Right atrium auricular region (tissue), 2 donors: ENCODE data around the gene SYNPO2. TPM values are rescaled to one million over a fixed set of nuclear protein-coding genes. Genes with fewer than 3 reads are reported as not detected.

Source experiments
- DNase-seq: peaks from one replicate; pipeline ENCODE4 v3.0.0-alpha.2; 2019; ENCODE audit warnings: low spot score
- H3K27ac ChIP-seq, 2 donors: fragments of 200-600 bp; sonication (generic); 1 replicate in 1 of 2; 2 replicates in 1 of 2; pipeline ENCODE4 v1.5.1; 2016 to 2019
- H3K27me3 ChIP-seq, 2 donors: fragments of 200-600 bp; sonication (generic); one replicate each; pipeline versions ENCODE4 v1.5.1 to v1.6.0; 2017 to 2019
- H3K36me3 ChIP-seq: fragments of 200-600 bp; sonication (generic); one replicate; pipeline ENCODE4 v1.5.1; 2016
- H3K4me1 ChIP-seq, 2 donors: fragments of 200-600 bp; sonication (generic); one replicate each; pipeline versions ENCODE4 v1.5.1 to v1.6.0; 2017 to 2019
- H3K4me3 ChIP-seq, 2 donors: fragments of 200-600 bp; sonication (generic); 1 replicate in 1 of 2; 2 replicates in 1 of 2; pipeline ENCODE4 v1.5.1; 2017 to 2019; ENCODE audit warnings: mild to moderate bottlenecking in 1 of 2, moderate library complexity in 1 of 2
- H3K9me3 ChIP-seq, 2 donors: fragments of 200-600 bp; sonication (generic); one replicate each; pipeline ENCODE4 v1.5.1; 2019
- total RNA-seq, 2 donors: library from RNA; depleted of rRNA; stranded (reverse); fragments of >200 nt; gene quantifications; one replicate each; pipeline ENCODE4 v1.1.0, GENCODE V29; 2016
- TF ChIP-seq, protein P1 (sequence below), 2 donors: fragments of 200-600 bp; sonication (generic); IDR thresholded peaks; one replicate each; pipeline ENCODE4 v1.5.1; 2019; ENCODE audit warnings: antibody characterized with exemption in 2 of 2

SYNPO2 gene
- total RNA-seq, 2 donors from 2014 or later: 85.3 to 152 TPM

DNA sequence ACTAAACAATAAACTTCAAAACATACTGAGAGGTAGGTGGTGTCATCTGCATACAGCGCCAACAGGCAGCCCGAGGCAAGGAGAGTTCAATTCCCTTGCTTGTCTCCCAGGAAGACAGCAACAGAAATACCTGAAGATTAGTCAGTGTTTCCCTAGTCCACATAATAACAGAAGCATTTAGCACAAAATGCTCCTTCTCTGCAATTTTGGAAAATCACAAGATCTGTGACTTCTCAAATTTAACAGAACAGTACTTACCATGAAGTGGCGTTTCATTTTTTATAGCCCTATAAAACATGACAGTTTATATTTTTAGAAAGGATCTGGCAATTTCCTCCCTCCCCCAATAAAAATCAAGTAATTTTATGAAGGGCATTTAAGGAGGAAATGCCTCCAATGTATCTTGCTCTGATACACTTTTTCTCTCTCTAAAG lies 179.9 kb downstream of the SYNPO2 start:
- no peak for DNase-seq
- Histone ChIP-seq H3K27ac (no peak overlapping the region), H3K9me3 (no peaks in the 10 kb centered on the region)

DNA sequence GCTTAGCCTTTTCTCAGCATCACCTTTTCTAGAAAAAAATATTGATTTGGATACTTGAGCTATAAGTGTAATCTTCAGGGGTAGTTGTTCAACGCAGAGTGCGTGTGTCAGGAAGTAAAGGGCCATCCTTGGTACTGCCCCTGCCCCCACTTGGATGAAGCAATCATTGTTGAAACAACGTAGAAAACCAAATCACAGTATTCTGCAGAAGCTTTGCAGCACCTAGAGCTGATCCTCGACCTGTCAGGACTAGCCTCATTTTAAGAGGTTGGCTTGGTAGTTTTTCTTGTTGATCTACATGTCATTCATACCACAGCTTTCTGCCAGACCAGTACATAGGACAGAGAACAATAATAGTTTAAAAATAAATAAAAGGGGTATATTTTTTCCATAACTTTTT lies 181.6 kb downstream of the SYNPO2 start:
- Histone ChIP-seq H3K27ac (no peak overlapping the region), H3K4me1 (no peaks in the 10 kb centered on the region), H3K4me3 (no peak overlapping the region), H3K9me3 (no peaks in the 10 kb centered on the region), H3K36me3 (no peaks in the 10 kb centered on the region), H3K27me3 (no peaks in the 10 kb centered on the region)
- DNase-seq: no peak
- TF ChIP-seq, protein P1, sequence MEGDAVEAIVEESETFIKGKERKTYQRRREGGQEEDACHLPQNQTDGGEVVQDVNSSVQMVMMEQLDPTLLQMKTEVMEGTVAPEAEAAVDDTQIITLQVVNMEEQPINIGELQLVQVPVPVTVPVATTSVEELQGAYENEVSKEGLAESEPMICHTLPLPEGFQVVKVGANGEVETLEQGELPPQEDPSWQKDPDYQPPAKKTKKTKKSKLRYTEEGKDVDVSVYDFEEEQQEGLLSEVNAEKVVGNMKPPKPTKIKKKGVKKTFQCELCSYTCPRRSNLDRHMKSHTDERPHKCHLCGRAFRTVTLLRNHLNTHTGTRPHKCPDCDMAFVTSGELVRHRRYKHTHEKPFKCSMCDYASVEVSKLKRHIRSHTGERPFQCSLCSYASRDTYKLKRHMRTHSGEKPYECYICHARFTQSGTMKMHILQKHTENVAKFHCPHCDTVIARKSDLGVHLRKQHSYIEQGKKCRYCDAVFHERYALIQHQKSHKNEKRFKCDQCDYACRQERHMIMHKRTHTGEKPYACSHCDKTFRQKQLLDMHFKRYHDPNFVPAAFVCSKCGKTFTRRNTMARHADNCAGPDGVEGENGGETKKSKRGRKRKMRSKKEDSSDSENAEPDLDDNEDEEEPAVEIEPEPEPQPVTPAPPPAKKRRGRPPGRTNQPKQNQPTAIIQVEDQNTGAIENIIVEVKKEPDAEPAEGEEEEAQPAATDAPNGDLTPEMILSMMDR (IDR thresholded peaks at IDR 0.05): no peak

More for the DNA sequence above, 179.9 kb downstream of the SYNPO2 start:
- TF ChIP-seq, protein P1 (IDR thresholded peaks at IDR 0.05): no peak
- H3K36me3 ChIP-seq: no peaks in the 10 kb centered on the region
- H3K4me1 ChIP-seq: no peaks in the 10 kb centered on the region
- no peaks in the 10 kb centered on the region for H3K27me3 ChIP-seq
- no peak overlapping the region for H3K4me3 ChIP-seq

DNA sequence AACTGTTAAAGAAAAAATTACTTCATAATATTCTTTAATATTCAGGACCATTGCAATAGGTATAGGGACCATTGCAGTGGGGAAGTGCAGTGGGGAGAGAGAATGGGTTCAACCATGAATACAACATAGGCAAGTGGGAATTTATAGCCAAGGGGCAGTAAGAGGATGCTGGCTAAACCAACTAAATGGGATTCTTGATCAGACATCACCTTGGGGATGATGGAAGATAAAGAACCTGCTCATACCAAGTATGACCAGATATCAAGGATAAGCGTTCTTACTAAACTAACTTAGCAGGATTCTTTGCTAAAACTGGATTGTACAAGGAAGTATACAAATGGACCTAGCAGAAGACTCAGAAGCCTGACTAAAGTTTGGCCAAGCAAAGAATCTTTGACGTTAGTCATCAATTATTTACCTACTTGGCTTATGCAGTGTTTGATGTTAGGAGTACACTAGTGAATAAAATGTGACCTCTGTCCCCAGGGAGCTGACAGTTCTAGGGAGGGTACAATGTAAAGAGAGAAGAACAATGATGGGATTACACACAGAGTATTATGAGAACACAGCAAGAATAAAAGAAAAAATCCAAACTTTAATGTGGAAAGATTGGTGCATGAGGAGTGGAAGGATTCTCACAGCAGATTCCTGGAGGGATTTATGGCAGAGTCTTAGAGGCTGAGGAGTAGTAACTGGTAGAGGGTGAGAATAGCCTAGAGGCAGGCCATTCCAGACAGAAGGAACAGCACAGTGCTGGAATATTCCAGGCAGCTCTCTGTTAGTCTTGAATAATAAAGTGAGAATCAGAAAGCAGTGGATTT lies 192.3 kb downstream of the SYNPO2 start:
- Histone ChIP-seq H3K27ac (peak overlapping the region in 1 of 2 donors; percentile 70), H3K9me3 (no peaks in the 10 kb centered on the region), H3K36me3 (no peaks in the 10 kb centered on the region), H3K27me3 (no peaks in the 10 kb centered on the region), H3K4me3 (no peak overlapping the region), H3K4me1 (no peaks in the 10 kb centered on the region)
- DNase-seq: no peak
- TF ChIP-seq, protein P1 (IDR thresholded peaks at IDR 0.05): no peak

DNA sequence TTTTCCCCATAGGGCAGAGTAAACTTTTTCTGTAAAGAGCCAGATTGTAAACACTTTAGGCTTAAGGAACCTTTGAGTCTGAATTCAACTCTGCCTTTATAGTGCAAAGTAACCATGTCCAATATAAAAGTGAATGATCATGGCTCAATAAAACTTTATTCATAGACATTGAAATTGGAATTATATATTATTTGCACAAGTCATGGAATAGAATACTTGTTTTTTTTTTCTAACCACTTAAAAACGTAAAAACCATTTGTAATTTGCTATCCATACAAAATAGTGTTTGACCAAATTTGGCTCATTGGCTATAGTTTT lies 192.8 kb downstream of the SYNPO2 start:
- no peak for DNase-seq
- Histone ChIP-seq H3K27ac (peak overlapping the region in 1 of 2 donors; percentile 70), H3K4me3 (no peak overlapping the region), H3K9me3 (no peaks in the 10 kb centered on the region), H3K4me1 (peaks cover 0 to 3% of the 10 kb centered on the region in 2 donors), H3K27me3 (no peaks in the 10 kb centered on the region), H3K36me3 (no peaks in the 10 kb centered on the region)
- TF ChIP-seq, protein P1 (IDR thresholded peaks at IDR 0.05): no peak

DNA sequence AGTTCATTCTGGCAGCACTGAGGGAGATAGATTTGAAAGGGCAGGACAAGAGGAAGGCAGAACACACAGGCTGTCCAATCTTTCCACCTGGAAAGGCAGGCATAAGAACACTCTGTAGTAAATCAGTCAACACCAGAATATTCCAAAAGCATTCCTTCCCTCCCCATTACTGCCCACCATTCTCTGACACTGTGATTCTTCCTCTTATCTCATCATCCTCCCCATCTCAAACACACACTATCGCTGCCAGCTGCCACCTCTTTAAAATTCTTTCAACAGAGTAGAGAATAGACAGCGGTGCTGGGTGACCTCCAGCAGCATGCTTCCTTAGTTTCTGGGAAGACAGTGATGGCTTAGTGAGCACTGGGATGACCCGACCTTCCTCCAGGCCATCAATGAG lies 193.3 kb downstream of the SYNPO2 start:
- TF ChIP-seq, protein P1 (IDR thresholded peaks at IDR 0.05): no peak
- H3K27ac ChIP-seq: peak overlapping the region; percentile 18 to 70
- no peaks in the 10 kb centered on the region for H3K9me3 ChIP-seq
- DNase-seq: no peak
- H3K4me1 ChIP-seq: peaks cover 0 to 8% of the 10 kb centered on the region in 2 donors
- no peaks in the 10 kb centered on the region for H3K36me3 ChIP-seq
- H3K27me3 ChIP-seq: no peaks in the 10 kb centered on the region
- no peak overlapping the region for H3K4me3 ChIP-seq
